ENCODE data around the gene SLC38A8.

DNA sequence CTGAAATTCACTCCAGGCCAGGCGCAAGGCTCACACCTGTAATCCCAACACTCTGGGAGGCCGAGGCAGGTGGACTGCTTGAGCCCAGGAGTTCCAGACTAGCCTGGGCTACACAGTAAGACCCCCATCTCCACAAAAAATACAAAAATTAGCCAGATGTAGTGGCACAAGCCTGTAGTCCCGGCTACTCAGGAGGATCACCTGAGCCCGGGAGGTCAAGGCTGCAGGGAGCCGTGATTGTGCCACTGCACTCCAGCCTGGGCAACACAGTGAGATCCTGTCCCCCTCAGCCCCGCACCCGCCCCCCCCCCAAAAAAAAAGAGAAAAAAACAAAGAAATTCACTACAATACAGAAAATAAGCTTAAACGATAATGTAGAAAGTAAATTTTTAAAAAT is 42.7 kb upstream of the SLC38A8 start:
- TF ChIP-seq, protein P1, sequence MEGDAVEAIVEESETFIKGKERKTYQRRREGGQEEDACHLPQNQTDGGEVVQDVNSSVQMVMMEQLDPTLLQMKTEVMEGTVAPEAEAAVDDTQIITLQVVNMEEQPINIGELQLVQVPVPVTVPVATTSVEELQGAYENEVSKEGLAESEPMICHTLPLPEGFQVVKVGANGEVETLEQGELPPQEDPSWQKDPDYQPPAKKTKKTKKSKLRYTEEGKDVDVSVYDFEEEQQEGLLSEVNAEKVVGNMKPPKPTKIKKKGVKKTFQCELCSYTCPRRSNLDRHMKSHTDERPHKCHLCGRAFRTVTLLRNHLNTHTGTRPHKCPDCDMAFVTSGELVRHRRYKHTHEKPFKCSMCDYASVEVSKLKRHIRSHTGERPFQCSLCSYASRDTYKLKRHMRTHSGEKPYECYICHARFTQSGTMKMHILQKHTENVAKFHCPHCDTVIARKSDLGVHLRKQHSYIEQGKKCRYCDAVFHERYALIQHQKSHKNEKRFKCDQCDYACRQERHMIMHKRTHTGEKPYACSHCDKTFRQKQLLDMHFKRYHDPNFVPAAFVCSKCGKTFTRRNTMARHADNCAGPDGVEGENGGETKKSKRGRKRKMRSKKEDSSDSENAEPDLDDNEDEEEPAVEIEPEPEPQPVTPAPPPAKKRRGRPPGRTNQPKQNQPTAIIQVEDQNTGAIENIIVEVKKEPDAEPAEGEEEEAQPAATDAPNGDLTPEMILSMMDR (IDR thresholded peaks at IDR 0.05; ENCODE audit: low read depth, low read length, poor library complexity, severe bottlenecking), result no peak
- no peak for TF ChIP-seq EZH2phosphoT487 (IDR thresholded peaks at IDR 0.05; ENCODE audit: borderline replicate concordance, low read length)

Measured in DOHH2 (cell line).